HG03039 (cell line): Measurements from ENCODE around the gene GSTM2.

Experiments used
- ATAC-seq: cut with Tn5 transposase; IDR thresholded peaks from one replicate; pipeline ENCODE4 v1.9.1; 2021; ENCODE audit warnings: mild to moderate bottlenecking, moderate library complexity; ENCODE audit not compliant: unreplicated experiment

GSTM2 gene

DNA sequence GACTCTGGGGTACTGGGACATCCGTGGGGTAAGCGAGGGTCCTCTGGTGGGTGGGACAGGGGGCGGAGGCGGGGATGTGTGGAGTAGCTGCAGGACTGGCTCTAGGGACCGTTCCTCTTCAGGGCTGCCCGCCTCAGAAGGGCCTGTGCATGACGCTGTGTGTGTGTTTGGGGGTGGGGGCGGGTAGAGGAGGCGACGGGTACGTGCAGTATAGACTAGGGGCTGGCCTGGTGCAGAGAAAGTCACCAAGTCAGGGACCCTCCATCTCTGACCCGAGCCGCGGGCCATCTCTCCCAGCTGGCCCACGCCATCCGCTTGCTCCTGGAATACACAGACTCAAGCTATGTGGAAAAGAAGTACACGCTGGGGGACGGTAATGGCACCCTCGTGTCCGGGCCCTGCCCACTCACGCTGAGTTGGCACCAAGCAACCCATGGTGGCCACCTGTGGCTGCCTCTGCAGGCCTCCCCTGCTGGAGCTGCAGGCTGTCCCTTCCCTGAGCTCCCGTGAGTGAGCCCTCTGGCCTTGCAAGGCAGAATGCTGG, 44.5 kb downstream of the GSTM2 start:
- ATAC-seq = no peak

DNA sequence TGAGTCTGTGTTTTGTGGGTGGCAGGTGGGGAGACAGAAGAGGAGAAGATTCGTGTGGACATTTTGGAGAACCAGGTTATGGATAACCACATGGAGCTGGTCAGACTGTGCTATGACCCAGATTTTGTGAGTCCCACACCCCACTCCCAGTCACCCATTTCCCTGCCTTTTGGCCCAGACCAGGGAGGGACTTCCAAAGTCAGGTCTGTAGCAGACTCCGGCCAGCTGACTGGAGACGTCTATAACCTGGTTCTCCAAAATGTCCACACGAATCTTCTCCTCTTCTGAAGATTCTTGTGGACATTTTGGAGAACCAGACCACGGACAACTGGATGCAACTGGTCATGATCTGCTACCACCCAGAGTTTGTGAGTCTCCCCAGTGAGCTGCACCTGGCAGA, 45.8 kb downstream of the GSTM2 start:
- no peak for ATAC-seq

DNA sequence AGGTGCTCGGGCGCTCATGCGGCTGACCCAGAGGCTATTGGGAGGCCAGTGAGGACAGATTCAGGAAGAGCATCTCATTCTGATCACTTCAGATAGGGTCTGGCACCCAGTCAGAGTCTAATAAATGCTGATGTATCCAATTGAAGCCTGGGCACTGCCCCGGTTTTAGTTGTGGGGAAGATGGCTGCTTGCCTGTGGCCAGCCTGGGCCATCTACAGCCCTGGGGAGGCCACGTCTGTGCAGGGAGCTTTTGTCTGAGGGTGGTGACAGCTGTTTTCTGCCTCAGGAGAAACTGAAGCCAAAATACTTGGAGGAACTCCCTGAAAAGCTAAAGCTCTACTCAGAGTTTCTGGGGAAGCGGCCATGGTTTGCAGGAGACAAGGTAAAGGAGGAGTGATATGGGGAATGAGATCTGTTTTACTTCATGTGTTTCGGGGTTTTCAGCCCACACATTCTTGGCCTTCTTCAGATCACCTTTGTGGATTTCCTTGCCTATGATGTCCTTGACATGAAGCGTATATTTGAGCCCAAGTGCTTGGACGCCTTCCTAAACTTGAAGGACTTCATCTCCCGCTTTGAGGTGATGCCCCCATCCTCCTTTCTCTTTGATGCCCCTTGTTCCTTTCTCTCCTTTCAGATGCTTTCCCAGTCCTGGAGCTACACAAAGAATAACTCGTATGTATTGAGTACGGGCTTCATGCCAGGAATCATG, 47.0 kb downstream of the GSTM2 start:
- ATAC-seq = no peak

DNA sequence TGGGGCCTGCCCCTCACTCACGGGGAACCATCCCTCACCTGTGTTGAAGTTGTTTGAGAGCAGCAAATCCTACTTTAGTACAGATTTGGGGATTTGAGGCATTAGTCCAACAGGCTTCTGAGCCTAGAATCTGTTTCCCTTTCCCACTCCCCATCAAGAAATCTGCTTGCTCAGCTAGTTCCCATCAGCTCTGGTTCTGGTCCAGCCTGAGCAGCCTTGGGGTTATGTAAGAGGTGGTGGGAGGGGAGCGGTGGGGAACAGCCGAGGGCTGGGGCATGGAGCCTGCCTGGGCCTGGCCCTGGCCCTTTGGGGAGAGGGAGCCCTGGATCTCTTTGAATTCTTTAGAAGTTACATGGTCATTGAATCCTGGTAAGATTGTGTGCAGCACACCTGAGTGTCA, 48.3 kb downstream of the GSTM2 start:
- no peak for ATAC-seq

DNA sequence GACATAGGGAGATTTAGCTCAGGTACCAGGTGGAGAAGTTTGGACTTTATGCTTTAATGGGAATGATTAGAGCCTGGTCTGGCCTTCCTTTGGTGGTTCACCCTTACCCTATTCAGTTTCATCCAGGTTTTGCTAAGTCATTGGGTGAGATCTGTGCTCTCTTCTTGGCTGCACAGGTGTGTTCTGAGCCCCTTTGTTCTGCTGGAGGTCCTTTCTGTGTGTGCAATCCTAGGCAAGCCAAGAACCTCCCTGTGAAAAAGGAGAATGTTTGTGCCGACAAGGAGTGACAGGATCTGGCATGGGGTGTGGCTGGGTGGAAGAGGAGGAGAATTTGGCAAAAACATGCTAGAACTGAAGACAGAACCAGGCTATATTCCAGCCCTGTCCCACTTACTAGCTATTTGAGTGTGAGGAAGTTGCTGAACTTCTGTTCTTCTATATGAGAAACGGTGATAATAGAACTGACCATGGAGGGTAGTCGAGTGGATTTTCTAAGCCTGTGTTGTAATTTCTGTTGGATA, 48.8 kb downstream of the GSTM2 start:
- no peak for ATAC-seq

DNA sequence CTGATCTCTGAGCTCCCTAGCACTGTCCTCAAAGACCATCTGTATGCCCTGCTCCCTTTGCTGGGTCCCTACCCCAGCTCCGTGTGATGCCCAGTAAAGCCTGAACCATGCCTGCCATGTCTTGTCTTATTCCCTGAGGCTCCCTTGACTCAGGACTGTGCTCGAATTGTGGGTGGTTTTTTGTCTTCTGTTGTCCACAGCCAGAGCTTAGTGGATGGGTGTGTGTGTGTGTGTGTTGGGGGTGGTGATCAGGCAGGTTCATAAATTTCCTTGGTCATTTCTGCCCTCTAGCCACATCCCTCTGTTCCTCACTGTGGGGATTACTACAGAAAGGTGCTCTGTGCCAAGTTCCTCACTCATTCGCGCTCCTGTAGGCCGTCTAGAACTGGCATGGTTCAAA, 49.9 kb downstream of the GSTM2 start:
- no peak for ATAC-seq

DNA sequence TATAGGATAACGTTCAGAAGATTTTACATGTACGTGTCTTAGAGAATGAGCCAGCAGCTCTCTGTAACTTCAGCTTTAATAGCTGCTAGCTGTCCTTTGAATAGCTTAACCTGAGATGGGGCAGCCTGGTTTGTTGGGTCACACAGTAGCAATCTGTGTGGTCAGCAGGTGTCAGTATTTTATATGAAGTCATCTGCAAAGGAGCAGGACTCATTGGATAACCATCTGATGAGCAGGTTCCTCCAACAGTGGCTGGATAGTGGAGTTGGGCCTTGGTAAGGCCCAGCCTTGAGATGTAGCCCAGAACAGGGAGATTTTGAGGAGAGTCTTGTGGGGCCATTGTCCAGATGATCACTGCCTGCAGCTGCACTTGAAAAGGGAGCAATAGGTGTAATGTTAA, 50.6 kb downstream of the GSTM2 start:
- no peak for ATAC-seq

DNA sequence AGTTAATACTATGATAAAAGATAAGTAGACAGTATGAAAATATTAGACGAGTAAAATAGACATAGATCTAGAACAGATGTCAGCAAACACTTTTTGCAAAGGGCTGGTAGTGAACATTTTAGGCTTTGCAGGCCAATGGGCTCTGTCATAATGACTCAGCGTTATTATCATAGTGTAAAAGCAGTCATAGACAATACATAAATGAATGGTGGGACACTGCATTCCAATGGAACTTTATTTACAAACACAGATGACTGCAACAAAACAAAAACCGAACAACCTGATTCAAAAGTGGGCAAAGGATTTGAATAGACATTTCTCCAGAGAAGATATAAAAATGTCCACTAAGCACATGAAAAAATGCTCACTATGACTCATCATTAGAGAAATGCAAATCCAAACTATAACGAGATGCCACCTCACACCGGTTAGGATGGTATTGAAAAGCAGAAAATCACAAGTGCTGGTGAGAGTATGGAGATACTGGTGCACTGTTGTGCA, 51.5 kb downstream of the GSTM2 start:
- no peak for ATAC-seq

DNA sequence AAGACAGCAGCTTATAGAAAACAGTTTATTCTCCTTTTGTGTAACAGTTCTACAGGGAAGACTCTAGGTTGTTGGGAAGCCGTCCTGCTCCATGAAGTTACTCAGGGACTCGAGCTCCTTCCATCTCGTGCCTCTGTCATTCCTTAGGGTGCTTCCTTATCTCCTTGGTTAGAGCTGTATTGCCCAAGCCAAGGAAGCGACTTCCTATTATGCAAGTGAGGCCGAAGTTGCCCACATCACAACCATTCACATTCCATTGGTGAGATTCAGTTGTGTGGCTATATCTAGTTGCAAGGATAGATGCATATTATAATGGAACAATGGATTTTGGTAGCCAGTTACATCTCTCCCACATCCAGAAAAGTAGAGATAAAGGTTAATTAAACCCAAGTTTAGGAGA, 53.2 kb downstream of the GSTM2 start:
- no peak for ATAC-seq

DNA sequence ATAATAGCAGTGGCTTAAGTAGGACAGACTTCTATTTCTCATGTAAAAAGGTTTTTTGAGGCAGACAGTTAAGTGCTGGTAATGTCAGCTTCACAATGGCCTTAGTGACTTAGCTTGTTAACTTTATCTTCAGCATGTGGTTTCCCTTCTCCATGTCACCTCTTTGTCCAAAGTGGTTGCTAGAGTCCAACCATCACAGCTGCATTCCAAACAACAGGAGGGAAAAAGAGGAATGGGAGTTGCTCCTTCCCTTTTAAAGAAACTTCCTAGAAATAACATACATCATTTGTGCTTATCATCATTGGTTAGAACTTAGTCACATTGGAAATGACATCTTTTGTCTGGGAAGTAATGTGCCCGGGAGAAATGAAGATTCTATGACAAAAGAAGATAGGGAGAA, 54.1 kb downstream of the GSTM2 start:
- no peak for ATAC-seq

DNA sequence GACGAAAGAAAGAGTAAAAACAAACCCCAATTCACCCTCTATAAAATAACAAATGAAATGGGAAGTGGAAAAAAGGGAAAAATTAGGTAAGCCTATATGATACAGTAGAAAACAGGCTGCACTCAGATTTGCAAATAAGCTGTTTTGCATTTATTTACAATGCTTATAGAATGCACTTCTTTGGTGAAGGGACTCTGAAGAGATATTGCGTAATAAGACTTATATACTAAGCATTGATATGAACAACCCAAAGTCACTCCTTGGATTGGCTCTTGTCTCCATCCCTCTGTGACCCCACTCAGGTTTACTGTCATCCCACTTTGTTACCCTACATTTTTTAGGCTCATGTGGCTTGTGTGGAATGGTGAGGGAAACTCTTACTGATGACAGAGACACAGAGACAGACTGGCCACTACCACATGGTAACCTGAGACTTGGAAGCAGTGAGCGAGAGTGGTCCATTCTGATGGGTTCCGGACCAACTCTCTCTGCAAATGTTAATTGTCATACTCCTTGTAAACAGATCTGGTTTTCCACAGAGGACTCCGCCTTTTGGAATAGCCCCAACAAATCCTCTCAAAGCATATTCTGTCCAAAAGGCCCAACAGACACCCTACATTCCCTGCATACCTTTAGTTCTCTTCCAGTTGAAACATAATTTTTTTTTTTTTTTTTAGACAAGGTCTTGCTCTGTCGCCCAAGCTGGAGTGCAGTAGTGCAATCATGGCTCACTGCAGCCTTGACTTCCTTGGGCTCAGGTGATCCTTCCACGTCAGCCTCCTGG, 55.2 kb downstream of the GSTM2 start:
- no peak for ATAC-seq
